Trophoblast cell (in vitro differentiated cells and primary cell): Measurements from ENCODE around the gene ZBTB8A.
"Not testable (repeated sequence)": the region's sequence is repeated elsewhere in the genome, so short reads cannot be mapped to it uniquely, and the experiment has no call there.

ENCODE experiments used
- DNase-seq, 2 donors: peaks; one replicate each; pipeline ENCODE4 v3.0.0-alpha.2; 2016
- H2AFZ ChIP-seq: 2 replicates; pipeline ENCODE4 v1.6.1; 2013; ENCODE audit warnings: low read length, moderate library complexity, mild to moderate bottlenecking; ENCODE audit not compliant: insufficient read depth, poor library complexity
- H2AK5ac ChIP-seq: 2 replicates; pipeline ENCODE4 v1.6.1; 2013; ENCODE audit warnings: mild to moderate bottlenecking, low read length
- H2BK120ac ChIP-seq: 2 replicates; pipeline ENCODE4 v1.6.1; 2013; ENCODE audit warnings: low read length, mild to moderate bottlenecking, moderate library complexity; ENCODE audit not compliant: insufficient read depth, poor library complexity
- H2BK12ac ChIP-seq: 2 replicates; pipeline ENCODE4 v1.6.1; 2013; ENCODE audit warnings: mild to moderate bottlenecking, low read length, moderate library complexity
- H2BK5ac ChIP-seq: 2 replicates; pipeline ENCODE4 v1.6.1; 2013; ENCODE audit warnings: low read length, low read depth, moderate library complexity, mild to moderate bottlenecking; ENCODE audit not compliant: poor library complexity
- H3K14ac ChIP-seq: 2 replicates; pipeline ENCODE4 v1.6.1; 2013; ENCODE audit warnings: mild to moderate bottlenecking, low read length
- H3K18ac ChIP-seq: 2 replicates; pipeline ENCODE4 v1.6.1; 2013; ENCODE audit warnings: mild to moderate bottlenecking, low read length
- H3K23ac ChIP-seq: 2 replicates; pipeline ENCODE4 v1.6.1; 2013; ENCODE audit warnings: low read length
- H3K27ac ChIP-seq: 2 replicates; pipeline ENCODE4 v1.5.1; 2013; ENCODE audit warnings: low read depth, mild to moderate bottlenecking, inconsistent platforms, low read length, moderate library complexity
- H3K27me3 ChIP-seq: 2 replicates; pipeline ENCODE4 v1.6.1; 2013; ENCODE audit warnings: inconsistent platforms, mild to moderate bottlenecking, low read length, moderate library complexity; ENCODE audit not compliant: insufficient read depth
- H3K36me3 ChIP-seq, 2 experiments: 1 replicate in 1 of 2; 2 replicates in 1 of 2; pipeline ENCODE4 v1.6.1; 2013; ENCODE audit warnings: low read length in 2 of 2, mild to moderate bottlenecking in 2 of 2, moderate library complexity in 1 of 2; ENCODE audit not compliant: insufficient read depth in 2 of 2, control insufficient read depth in 1 of 2
- H3K4ac ChIP-seq: 2 replicates; pipeline ENCODE4 v1.6.1; 2013; ENCODE audit warnings: low read depth, mild to moderate bottlenecking, low read length, moderate library complexity
- H3K4me1 ChIP-seq, 2 experiments: 1 replicate in 1 of 2; 2 replicates in 1 of 2; pipeline ENCODE4 v1.6.1; 2013; ENCODE audit warnings: low read length in 2 of 2, mild to moderate bottlenecking in 2 of 2, moderate library complexity in 1 of 2; ENCODE audit not compliant: insufficient read depth in 2 of 2, control insufficient read depth in 1 of 2
- H3K4me2 ChIP-seq: 2 replicates; pipeline ENCODE4 v1.6.1; 2013; ENCODE audit warnings: inconsistent platforms, mild to moderate bottlenecking, low read length, moderate library complexity
- H3K4me3 ChIP-seq: 2 replicates; pipeline ENCODE4 v1.5.1; 2013; ENCODE audit warnings: mild to moderate bottlenecking, low read depth, low read length, inconsistent platforms
- H3K79me1 ChIP-seq: one replicate; pipeline ENCODE4 v1.6.1; 2013; ENCODE audit warnings: low read length
- H3K79me2 ChIP-seq: 2 replicates; pipeline ENCODE4 v1.6.1; 2013; ENCODE audit warnings: low read length, mild to moderate bottlenecking; ENCODE audit not compliant: control insufficient read depth, insufficient read depth, poor library complexity
- H3K9ac ChIP-seq: 2 replicates; pipeline ENCODE4 v1.6.1; 2013; ENCODE audit warnings: mild to moderate bottlenecking, low read length
- H3K9me3 ChIP-seq: 2 replicates; pipeline ENCODE4 v1.6.1; 2013; ENCODE audit warnings: low read depth, mild to moderate bottlenecking, control low read depth, inconsistent platforms, low read length; ENCODE audit not compliant: insufficient read depth
- H4K12ac ChIP-seq: 2 replicates; pipeline ENCODE4 v1.6.1; 2013; ENCODE audit warnings: low read depth, mild to moderate bottlenecking, low read length, moderate library complexity
- H4K8ac ChIP-seq: 2 replicates; pipeline ENCODE4 v1.6.1; 2013; ENCODE audit warnings: low read depth, mild to moderate bottlenecking, low read length, moderate library complexity
- H4K91ac ChIP-seq: one replicate; pipeline ENCODE4 v1.6.1; 2013; ENCODE audit warnings: low read depth, mild to moderate bottlenecking, low read length, moderate library complexity
- WGBS: extraction: QIAGEN DNeasy Blood & Tissue Kit; methylation state at CpG from one replicate; pipeline ENCODE4 v1.1.7; 2013; ENCODE audit warnings: missing lambda C conversion rate; ENCODE audit not compliant: insufficient read length, insufficient coverage; ENCODE audit errors: extremely low coverage; 5-methylcytosine and 5-hydroxymethylcytosine counted together

The ZBTB8A gene

GRCh38 chr1:32525053-32525452, 14.2 kb upstream of the ZBTB8A start:
- no CpG with 5 or more reads among the region's 3 CpGs for WGBS
- H3K4me2 ChIP-seq, result no peak overlapping the region

GRCh38 chr1:32525661-32526444, 13.4 kb upstream of the ZBTB8A start:
- H2BK12ac ChIP-seq, result no peak overlapping the region
- DNase-seq, result no peak
- H3K4me1 ChIP-seq, result no peaks in the 10 kb centered on the region
- H3K23ac ChIP-seq, result no peak overlapping the region
- H3K79me1 ChIP-seq, result no peaks in the 10 kb centered on the region
- no peaks in the 10 kb centered on the region for H3K27me3 ChIP-seq
- no peak overlapping the region for H3K9ac ChIP-seq
- H2AFZ ChIP-seq, result no peak overlapping the region
- H3K4me3 ChIP-seq, result no peak overlapping the region
- no peak overlapping the region for H4K91ac ChIP-seq
- H3K4ac ChIP-seq, result no peak overlapping the region
- no peak overlapping the region for H3K27ac ChIP-seq
- no peak overlapping the region for H4K12ac ChIP-seq
- no peaks in the 10 kb centered on the region for H3K36me3 ChIP-seq
- no peaks in the 10 kb centered on the region for H3K79me2 ChIP-seq
- H2BK5ac ChIP-seq, result no peak overlapping the region
- no peak overlapping the region for H2BK120ac ChIP-seq
- WGBS, result no CpG with 5 or more reads among the region's 9 CpGs
- H4K8ac ChIP-seq, result no peak overlapping the region
- H2AK5ac ChIP-seq, result no peak overlapping the region
- H3K18ac ChIP-seq, result no peak overlapping the region
- peaks cover 3% of the 10 kb centered on the region for H3K9me3 ChIP-seq
- H3K4me2 ChIP-seq, result no peak overlapping the region
- no peak overlapping the region for H3K14ac ChIP-seq

More at GRCh38 chr1:32525053-32525452, 14.2 kb upstream of the ZBTB8A start:
- Histone ChIP-seq H3K27me3 (no peaks in the 10 kb centered on the region), H2BK120ac (no peak overlapping the region), H3K14ac (no peak overlapping the region), H3K36me3 (no peaks in the 10 kb centered on the region), H3K18ac (no peak overlapping the region), H4K91ac (no peak overlapping the region), H4K12ac (no peak overlapping the region), H2BK5ac (no peak overlapping the region), H3K4me3 (no peak overlapping the region), H4K8ac (no peak overlapping the region), H3K9ac (no peak overlapping the region), H3K79me2 (no peaks in the 10 kb centered on the region), H2BK12ac (no peak overlapping the region), H3K23ac (no peak overlapping the region), H3K9me3 (peaks cover 3% of the 10 kb centered on the region), H2AFZ (no peak overlapping the region), H2AK5ac (no peak overlapping the region), H3K79me1 (peaks cover 3% of the 10 kb centered on the region), H3K4me1 (no peaks in the 10 kb centered on the region), H3K4ac (no peak overlapping the region), H3K27ac (no peak overlapping the region)
- no peak for DNase-seq

GRCh38 chr1:32528550-32528949, 10.7 kb upstream of the ZBTB8A start:
- H3K27me3 ChIP-seq, H3K9ac ChIP-seq, H3K4me3 ChIP-seq, H3K79me1 ChIP-seq, H3K4me1 ChIP-seq, H4K12ac ChIP-seq, H3K4me2 ChIP-seq, H3K79me2 ChIP-seq, H4K8ac ChIP-seq, H4K91ac ChIP-seq, H2BK5ac ChIP-seq, H3K4ac ChIP-seq, H2BK12ac ChIP-seq, H3K23ac ChIP-seq, H3K9me3 ChIP-seq, H2AK5ac ChIP-seq, H3K14ac ChIP-seq, H3K27ac ChIP-seq, H2AFZ ChIP-seq, H3K36me3 ChIP-seq, DNase-seq, H2BK120ac ChIP-seq, H3K18ac ChIP-seq: not testable (repeated sequence)
- no CpG with 5 or more reads among the region's 10 CpGs for WGBS

- no CpG with 5 or more reads among the region's 4 CpGs for WGBS
- Histone ChIP-seq H3K9ac (no peak overlapping the region), H3K14ac (no peak overlapping the region), H3K36me3 (no peaks in the 10 kb centered on the region), H3K27ac (no peak overlapping the region), H3K79me1 (no peaks in the 10 kb centered on the region), H4K8ac (no peak overlapping the region), H2AK5ac (no peak overlapping the region), H3K79me2 (no peaks in the 10 kb centered on the region), H2AFZ (no peak overlapping the region), H3K4me3 (no peak overlapping the region), H3K4me1 (peaks cover 2 to 7% of the 10 kb centered on the region in 2 experiments), H3K18ac (no peak overlapping the region), H3K4ac (no peak overlapping the region), H3K23ac (no peak overlapping the region), H4K91ac (no peak overlapping the region), H4K12ac (no peak overlapping the region), H2BK5ac (no peak overlapping the region), H3K4me2 (no peak overlapping the region), H3K9me3 (no peaks in the 10 kb centered on the region), H3K27me3 (no peaks in the 10 kb centered on the region), H2BK120ac (no peak overlapping the region), H2BK12ac (no peak overlapping the region)
- DNase-seq, result no peak
Measured at GRCh38 chr1:32533792-32534327, 5.4 kb upstream of the ZBTB8A start.
